HG03103 (cell line): Measurements from ENCODE around the gene PHC2.

Experiments
- ATAC-seq: cut with Tn5 transposase; IDR thresholded peaks from one replicate; pipeline ENCODE4 v1.9.1; 2021; ENCODE audit warnings: low read depth; ENCODE audit not compliant: unreplicated experiment

The PHC2 gene

GRCh38 chr1:33335020-33335419 lies 95.9 kb downstream of the PHC2 start:
- ATAC-seq, result no peak

DNA sequence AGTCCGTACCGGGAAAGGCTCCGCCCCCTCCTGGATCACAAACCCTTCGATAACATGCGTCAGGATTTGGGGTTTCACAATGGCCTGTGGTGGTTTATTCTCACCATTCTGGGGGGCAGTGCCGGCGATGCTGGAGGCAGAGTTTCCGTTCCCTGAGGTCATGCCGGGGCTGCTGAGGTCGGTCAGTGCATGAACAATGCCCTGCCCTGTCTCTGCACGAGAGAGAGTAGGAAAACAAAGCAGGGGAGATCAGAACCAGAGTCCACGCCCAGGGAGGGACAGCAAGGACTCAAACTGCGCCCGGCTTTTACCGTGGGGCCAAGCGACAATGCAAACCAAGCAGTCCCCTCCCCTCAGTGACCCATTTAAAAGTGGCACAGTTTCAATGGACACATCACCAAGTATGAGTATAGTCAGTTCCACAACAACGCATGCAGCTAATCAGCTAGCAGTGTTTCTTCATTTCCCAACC lies 96.8 kb downstream of the PHC2 start:
- no peak for ATAC-seq

GRCh38 chr1:33332881-33333280 lies 98.0 kb downstream of the PHC2 start:
- no peak for ATAC-seq

GRCh38 chr1:33332357-33332789 lies 98.5 kb downstream of the PHC2 start:
- no peak for ATAC-seq

DNA sequence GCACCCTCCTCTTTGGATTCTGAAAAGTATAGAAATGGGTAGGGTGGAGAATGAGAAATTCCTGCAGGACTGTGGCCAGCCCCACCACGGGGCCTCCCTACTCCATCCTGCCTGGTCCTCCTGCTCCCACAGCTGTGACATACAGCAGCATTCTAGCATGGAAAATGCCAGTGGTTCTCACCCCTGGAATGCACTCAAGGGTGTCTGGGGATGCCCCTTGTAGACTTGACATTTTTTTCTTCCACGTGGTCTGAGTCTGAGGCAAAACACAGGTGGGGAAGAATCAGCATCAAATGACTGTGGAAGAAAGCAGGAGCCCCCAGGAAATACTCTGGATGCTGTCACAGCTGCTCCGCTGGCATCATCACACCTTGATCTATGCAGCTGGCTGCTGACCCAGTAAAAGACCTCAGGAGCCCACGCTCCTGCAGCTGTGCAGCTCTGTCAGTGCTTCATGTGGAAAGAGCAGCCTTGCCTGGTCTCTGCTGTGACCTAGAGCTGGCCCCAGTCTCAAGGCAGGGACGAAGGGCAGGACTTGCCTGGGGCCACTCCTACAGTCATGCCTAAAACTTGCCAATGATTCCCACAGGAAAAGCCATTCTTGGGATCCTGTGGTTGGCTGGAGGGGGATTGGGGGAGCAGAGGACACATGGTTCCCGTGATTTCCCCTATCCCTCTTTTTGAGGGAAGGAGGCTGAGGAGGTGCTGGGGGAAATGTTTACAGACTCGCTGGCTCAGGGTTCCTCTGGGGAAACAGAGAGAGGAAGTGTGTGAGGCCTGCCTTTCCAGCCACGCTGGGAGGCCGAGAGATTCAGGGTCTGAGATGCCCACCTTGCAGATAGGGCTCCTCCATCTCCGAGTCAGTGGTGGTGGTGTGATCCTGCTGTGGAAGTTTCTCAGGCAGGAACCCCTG lies 99.2 kb downstream of the PHC2 start:
- no peak for ATAC-seq

DNA sequence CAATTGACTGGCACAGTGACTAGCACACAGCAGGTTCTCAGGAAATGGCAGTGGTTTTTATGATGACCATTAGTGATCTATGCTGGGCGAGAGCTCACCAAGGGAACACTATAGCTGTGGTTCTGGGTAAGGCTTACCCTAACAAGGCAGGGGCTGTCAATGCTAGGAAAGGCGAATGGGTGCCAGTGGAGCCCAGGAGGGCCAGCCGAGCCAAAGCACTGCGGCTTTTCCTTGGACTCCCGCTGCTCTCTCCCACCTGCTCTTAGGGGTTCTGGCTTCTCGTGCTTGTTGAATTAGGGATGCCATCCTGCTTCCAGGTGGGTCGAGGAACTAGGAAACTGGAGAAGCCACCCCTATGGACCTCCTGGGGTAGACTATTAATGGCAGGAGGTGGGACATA lies 100.0 kb downstream of the PHC2 start:
- no peak for ATAC-seq

DNA sequence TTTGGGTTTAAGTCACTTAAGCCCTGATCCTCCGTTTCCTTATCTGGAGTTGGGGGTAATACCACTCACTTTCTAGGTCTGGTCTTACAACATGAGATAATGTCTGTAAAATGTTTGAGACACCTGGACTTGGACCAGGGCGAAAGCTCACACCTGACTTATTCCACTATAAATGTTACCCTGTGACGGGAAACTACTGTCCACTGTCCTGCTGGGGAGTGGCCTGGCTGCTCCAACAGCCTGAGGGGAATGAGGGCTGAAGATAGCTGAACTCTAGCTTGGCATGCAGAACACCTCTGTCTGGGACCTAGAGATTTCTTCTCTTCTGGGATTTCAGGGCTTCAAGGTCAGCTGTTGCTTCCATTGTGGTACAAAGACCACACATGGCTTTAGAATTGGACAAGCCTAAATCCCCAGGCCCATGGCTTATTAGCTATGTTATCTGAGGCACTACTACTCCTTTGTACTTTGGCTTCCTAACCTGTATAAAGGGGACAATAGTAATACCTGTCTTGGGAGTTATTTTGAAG lies 100.5 kb downstream of the PHC2 start:
- no peak for ATAC-seq

DNA sequence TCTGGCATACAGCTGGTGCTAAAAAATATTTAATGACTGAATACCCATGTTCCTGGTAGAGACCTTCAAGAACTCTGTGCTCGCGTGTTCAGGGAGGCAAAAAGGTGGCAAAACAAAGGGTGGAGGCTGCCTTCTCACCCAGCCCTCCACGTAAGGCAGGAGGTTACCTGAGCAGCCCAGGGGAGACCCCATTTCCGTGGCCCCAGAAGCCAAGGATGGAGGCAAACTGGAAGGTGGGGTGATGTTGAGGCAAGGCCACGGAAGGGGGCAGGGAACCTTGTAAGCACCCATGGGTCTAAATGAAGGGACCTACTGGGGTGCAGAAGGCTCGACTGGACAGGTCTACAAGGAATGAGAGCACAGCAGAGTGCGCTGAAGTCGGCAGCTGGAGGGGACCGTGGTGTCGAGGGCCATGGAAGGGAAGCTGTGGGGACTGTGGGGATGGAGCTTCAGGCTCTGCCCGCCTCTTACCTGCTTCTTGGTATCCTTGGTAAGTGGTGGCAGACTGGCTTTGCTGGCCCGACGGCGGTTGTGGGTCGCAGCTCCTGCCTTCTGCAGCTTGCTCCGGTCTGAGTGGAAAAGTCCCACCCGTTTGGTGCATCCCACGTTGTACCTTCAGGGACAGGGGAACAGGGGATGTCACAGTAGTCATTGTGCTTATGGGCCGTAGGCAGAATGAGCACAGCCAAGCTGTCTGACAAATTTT lies 101.1 kb downstream of the PHC2 start:
- no peak for ATAC-seq

- no peak for ATAC-seq
These were observed 102.1 kb downstream of the PHC2 start for GRCh38 chr1:33328817-33329216.

GRCh38 chr1:33327587-33328325 lies 103.1 kb downstream of the PHC2 start:
- ATAC-seq, result no peak

DNA sequence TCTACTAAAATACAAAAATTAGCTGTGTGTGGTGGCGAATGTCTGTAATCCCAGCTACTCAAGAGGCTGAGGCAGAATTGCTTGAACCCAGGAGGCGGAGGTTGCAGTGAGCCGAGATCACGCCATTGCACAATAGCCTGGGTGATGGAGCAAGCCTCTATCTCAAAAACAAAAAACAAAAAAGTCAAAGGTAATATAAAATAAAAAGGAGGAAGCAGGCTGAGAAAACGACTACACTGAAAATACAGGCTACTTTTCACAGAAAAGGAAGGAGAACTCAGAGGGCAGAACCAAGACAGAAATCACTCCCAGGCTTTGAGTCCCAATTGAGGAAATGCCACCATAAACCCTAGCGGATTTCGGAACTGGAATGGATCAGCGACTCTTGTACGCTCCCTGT lies 104.1 kb downstream of the PHC2 start:
- no peak for ATAC-seq

DNA sequence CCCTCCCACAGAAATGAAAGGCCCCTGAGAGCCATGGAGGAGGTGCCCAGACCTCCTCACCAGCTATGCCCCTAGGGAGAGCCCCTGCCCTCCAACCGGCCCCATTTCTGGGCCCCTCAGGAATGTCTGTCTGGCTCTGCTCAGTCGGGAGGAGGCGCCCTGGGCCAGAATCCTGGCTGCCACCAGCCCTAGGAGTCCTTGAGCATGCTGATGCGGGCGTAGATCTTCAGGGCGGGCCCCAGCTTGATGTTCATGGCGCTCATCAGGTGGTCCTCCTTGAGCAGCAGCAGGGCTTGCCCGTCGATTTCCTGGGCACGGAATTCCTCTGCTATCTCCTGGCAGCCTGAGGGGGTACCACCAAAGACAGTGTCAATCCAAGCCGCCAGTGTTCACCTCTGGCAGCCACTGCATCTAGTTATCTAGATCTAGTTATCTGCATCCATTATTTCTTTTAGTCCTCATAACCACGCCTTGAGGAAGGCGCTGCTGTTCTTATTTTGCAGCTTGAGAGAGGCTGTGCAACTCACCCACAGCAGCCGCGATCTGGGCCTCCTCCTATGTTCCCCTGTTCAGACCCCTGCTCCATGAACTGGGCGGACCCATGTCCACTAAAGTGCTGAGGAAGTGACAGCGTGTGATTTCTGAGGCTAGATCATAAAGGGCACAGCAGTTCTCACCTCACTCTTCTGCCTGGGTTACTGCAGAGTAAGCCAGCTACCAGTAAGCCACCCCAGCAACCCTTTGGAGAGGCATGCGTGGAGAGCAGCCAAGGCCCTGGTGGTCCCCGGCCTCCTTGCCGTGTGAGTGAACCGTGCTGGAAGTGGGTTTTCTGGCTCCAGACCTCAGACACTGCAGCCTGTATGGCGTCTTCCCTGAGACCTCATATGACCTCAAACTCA lies 106.0 kb downstream of the PHC2 start:
- no peak for ATAC-seq

DNA sequence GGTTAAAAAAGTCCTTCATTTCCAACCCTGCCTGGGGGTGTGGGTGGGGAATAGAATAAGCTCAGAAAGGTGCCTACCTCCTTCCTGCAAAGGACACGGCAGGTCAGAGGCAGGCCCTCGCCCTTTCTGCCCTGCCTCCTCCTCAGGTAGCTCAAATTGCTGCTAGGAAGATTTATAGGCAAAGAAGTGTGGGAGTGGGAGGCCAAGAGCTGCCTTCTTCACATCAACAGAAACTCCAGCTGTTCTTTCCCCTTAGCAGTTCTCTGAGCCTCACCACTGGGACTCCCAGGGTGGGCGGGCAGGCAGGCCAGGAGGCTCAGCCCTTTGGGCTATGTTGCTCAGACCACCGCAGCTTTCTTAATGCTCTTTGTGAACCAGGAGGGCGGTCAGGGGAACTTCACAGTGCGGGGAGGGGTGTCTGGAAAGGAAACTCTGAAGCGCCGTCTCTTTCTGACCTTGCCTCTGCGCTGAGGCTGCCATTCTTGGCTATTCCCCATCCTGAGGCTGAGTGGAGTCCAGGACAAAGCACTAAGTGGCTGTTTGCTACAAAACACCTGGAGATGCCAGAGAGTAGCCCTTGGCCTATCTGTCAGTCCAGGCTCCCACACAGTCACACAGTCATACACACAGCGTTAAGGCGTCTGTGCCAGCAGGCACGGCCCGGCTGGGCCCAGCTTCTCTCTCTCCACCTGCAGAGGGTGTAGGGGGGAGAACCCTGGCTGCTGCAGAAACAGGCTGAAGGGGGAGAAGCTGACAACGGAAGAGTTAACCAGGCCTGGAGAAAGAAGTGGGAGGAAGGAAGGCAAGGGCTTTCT lies 107.0 kb downstream of the PHC2 start:
- no peak for ATAC-seq

- no peak for ATAC-seq
These were observed 107.9 kb downstream of the PHC2 start for GRCh38 chr1:33322870-33323585.

GRCh38 chr1:33322109-33322508 lies 108.8 kb downstream of the PHC2 start:
- no peak for ATAC-seq

GRCh38 chr1:33321178-33321577 lies 109.7 kb downstream of the PHC2 start:
- ATAC-seq, result no peak

DNA sequence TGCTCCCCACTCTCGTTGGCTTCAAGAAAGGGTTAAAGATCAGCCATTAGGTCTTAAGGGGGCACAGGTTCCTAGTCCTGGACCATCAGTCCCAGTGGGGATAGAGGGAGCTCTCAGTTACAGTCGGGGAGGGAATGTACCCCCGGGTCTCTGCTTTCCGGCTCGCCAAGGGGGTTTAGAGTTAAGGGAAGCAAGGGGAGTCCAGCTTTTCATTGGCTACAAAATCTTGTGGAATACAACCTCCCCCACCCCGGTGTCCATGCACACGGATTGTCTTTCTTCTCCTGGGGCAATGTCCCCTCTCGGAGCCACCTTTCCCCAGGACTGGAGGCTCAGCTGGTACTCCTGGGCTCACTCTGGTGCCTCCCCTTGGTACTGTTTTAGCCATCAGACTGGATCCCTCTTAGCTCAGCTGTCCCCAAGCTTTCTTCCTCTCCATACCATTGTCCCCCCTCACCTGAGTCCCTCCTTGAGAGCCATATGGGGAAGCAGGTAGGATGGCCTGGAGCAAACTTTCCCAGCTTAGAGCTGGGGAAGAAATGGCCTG lies 110.2 kb downstream of the PHC2 start, which contains the start of gene A3GALT2:
TSS of gene A3GALT2 (minus strand) at position 480 of the 547 bp plus-strand sequence. CDS start at position 480, 0 bp downstream.
- no peak for ATAC-seq
